Ovary (tissue), 3 donors: ENCODE data around the gene GDPD2.

Experiments used
- POLR2A ChIP-seq: fragments of 450-650 bp; IDR thresholded peaks from one replicate; pipeline ENCODE4 v1.6.1; 2017; ENCODE audit warnings: antibody characterized with exemption, mild to moderate bottlenecking, moderate library complexity
- TF ChIP-seq, protein P1 (sequence below), 3 donors: fragments of 450-650 bp in 2 of 3; fragments of 200-600 bp in 1 of 3; IDR thresholded peaks; one replicate each; pipeline versions ENCODE4 v1.5.1 to v1.8.0; 2016 to 2022; ENCODE audit warnings: antibody characterized with exemption in 3 of 3, mild to moderate bottlenecking in 1 of 3
- donor health status: DM: no; HTN: no; CAD: no.

DNA sequence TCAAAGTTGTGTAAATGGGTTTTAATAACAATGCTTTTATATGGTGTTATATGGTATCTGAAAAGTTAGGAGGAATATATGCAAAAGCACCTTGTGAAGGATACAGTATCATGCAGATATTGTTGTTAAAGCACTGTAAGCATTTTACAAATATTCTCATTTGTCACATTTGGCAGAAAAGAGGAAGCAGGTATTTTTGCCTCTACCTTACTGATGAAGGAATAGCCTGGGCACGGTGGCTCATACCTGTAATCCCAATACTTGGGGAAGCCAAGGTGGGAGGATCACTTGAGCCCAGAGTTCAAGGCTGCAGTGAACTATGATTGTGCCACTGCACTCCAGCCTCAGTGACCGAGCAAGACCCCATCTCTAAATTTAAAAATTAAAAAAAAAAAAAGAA lies 12.2 kb upstream of the GDPD2 start:
- no peak for TF ChIP-seq POLR2A
- TF ChIP-seq, protein P1, sequence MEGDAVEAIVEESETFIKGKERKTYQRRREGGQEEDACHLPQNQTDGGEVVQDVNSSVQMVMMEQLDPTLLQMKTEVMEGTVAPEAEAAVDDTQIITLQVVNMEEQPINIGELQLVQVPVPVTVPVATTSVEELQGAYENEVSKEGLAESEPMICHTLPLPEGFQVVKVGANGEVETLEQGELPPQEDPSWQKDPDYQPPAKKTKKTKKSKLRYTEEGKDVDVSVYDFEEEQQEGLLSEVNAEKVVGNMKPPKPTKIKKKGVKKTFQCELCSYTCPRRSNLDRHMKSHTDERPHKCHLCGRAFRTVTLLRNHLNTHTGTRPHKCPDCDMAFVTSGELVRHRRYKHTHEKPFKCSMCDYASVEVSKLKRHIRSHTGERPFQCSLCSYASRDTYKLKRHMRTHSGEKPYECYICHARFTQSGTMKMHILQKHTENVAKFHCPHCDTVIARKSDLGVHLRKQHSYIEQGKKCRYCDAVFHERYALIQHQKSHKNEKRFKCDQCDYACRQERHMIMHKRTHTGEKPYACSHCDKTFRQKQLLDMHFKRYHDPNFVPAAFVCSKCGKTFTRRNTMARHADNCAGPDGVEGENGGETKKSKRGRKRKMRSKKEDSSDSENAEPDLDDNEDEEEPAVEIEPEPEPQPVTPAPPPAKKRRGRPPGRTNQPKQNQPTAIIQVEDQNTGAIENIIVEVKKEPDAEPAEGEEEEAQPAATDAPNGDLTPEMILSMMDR (IDR thresholded peaks at IDR 0.05): no peak
